Measurements from ENCODE around the gene CLTRN. TPM values are rescaled to one million over a fixed set of nuclear protein-coding genes. Genes with fewer than 3 reads are reported as not detected.
A peak's percentile ranks its signal among the peaks of the same experiment; 100 is the strongest.
"Not testable (repeated sequence)": the region's sequence is repeated elsewhere in the genome, so short reads cannot be mapped to it uniquely, and the experiment has no call there.

Gene CLTRN
- total RNA-seq, result under 1 TPM in 1 of 4 donors, not detected in 3; 0.88 TPM

- no peak for TF ChIP-seq CTCF (IDR thresholded peaks at IDR 0.05)
- ATAC-seq (ENCODE audit: low FRiP score) (no peak), DNase-seq (ENCODE audit: low spot score) (no peak)
These were observed at the start of gene CLTRN for GRCh38 chrX:15664487-15665444. CLTRN (minus strand) TSS chrX:15664805; CDS start chrX:15664775, 30 bp downstream.

GRCh38 chrX:15704273-15704672, 39.7 kb upstream of the CLTRN start:
- not testable (repeated sequence) for DNase-seq (ENCODE audit: low spot score); ATAC-seq (ENCODE audit: low FRiP score)

GRCh38 chrX:15703809-15704208, 39.2 kb upstream of the CLTRN start:
- ATAC-seq (ENCODE audit: low FRiP score); DNase-seq (ENCODE audit: low spot score): not testable (repeated sequence)

- TF ChIP-seq CTCF (IDR thresholded peaks at IDR 0.05), result no peak
- no peak for ATAC-seq (ENCODE audit: low FRiP score)
- no peak for DNase-seq (ENCODE audit: low spot score)
These were observed 38.1 kb upstream of the CLTRN start for GRCh38 chrX:15702488-15703371.

- DNase-seq (ENCODE audit: low spot score) (no peak), ATAC-seq (ENCODE audit: low FRiP score) (no peak)
- TF ChIP-seq CTCF (IDR thresholded peaks at IDR 0.05), result no peak
These were observed 31.9 kb upstream of the CLTRN start for GRCh38 chrX:15696516-15696915.

- TF ChIP-seq CTCF (IDR thresholded peaks at IDR 0.05), result no peak
- DNase-seq (ENCODE audit: low spot score), result no peak
- no peak for ATAC-seq (ENCODE audit: low FRiP score)
These were observed 30.4 kb upstream of the CLTRN start for GRCh38 chrX:15694941-15695451.

GRCh38 chrX:15686818-15687685, 22.4 kb upstream of the CLTRN start:
- TF ChIP-seq CTCF (IDR thresholded peaks at IDR 0.05), result peak in 1 of 3 donors; percentile 12
- DNase-seq (ENCODE audit: low spot score) (no peak), ATAC-seq (ENCODE audit: low FRiP score) (peak; percentile 87)
